A673 (cell line): ENCODE measurements around the gene GABRG3. TPM values are rescaled to one million over a fixed set of nuclear protein-coding genes. Genes with fewer than 3 reads are reported as not detected.
"Not testable (repeated sequence)": the region's sequence is repeated elsewhere in the genome, so short reads cannot be mapped to it uniquely, and the experiment has no call there.

Source experiments
- BruUV-seq: library from RNA; stranded (reverse); fragments of 400-500 nt; replicated peaks from 2 replicates; lab custom pipeline; 2021; lab: Mats Ljungman, UMichigan
- CTCF ChIA-PET: fragments of 300-600 bp; sonication (Branson Sonifier 250); formaldehyde crosslinking; loops from one replicate; lab custom pipeline; 2022; ENCODE audit warnings: antibody characterized with exemption; lab: Charles Lee
- POLR2A ChIA-PET: fragments of 300-600 bp; sonication (Branson Sonifier 250); formaldehyde crosslinking; loops from one replicate; lab custom pipeline; 2022; ENCODE audit warnings: antibody characterized with exemption; ENCODE audit not compliant: low non-redundant PET; lab: Charles Lee
- DNase-seq: peaks from one replicate; pipeline ENCODE4 v3.0.0-alpha.2; 2015; ENCODE audit warnings: low spot score
- H3K27ac ChIP-seq: fragments of 200-600 bp; sonication (generic); 2 replicates; pipeline ENCODE4 v1.5.1; 2016; ENCODE audit warnings: mixed run types, low read depth, mild to moderate bottlenecking, mixed read lengths, antibody characterized with exemption, low read length; ENCODE audit not compliant: poor library complexity, severe bottlenecking
- H3K27me3 ChIP-seq: fragments of 200-600 bp; sonication (generic); replicated peaks from 2 replicates; pipeline ENCODE4 v1.6.1; 2017; ENCODE audit warnings: mixed run types, low read depth, mild to moderate bottlenecking, mixed read lengths, antibody characterized with exemption, low read length; ENCODE audit not compliant: insufficient read depth, poor library complexity
- H3K36me3 ChIP-seq: fragments of 200-600 bp; sonication (generic); 2 replicates; pipeline ENCODE4 v1.6.1; 2016; ENCODE audit warnings: mixed run types, mild to moderate bottlenecking, mixed read lengths, antibody characterized with exemption, low read length; ENCODE audit not compliant: insufficient read depth, poor library complexity, severe bottlenecking
- H3K4me1 ChIP-seq: fragments of 200-600 bp; sonication (generic); 2 replicates; pipeline ENCODE4 v1.6.1; 2017; ENCODE audit warnings: mixed run types, mild to moderate bottlenecking, mixed read lengths, antibody characterized with exemption, low read length; ENCODE audit not compliant: insufficient read depth, poor library complexity, severe bottlenecking
- H3K4me3 ChIP-seq: fragments of 200-600 bp; sonication (generic); 2 replicates; pipeline ENCODE4 v1.5.1; 2016; ENCODE audit warnings: low read depth, mixed run types, mild to moderate bottlenecking, mixed read lengths, low read length; ENCODE audit not compliant: poor library complexity, severe bottlenecking
- H3K9me3 ChIP-seq: fragments of 200-600 bp; sonication (generic); 2 replicates; pipeline ENCODE4 v1.6.1; 2016; ENCODE audit warnings: mixed run types, low read depth, mild to moderate bottlenecking, mixed read lengths, antibody characterized with exemption, low read length; ENCODE audit not compliant: poor library complexity, severe bottlenecking
- EZH2 ChIP-seq: fragments of 200-600 bp; sonication (generic); IDR thresholded peaks from 2 replicates; pipeline ENCODE4 v1.6.1; 2017; ENCODE audit warnings: borderline replicate concordance, low read depth, mild to moderate bottlenecking, mixed read lengths, antibody characterized with exemption, low read length; ENCODE audit not compliant: poor library complexity, severe bottlenecking
- intact Hi-C: fragments of 100-400 bp; cut with micrococcal nuclease; formaldehyde crosslinking; loops from one replicate; pipeline ENCODE4 v1.10.0; 2022; ENCODE audit not compliant: unreplicated experiment
- total RNA-seq: library from RNA; stranded (reverse); gene quantifications from 2 replicates; pipeline ENCODE4 v1.2.3, GENCODE V29; 2021
- TF ChIP-seq, protein P1 (sequence below): fragments of 300-800, 200-600 bp; sonication (generic); conservative IDR thresholded peaks from 2 replicates; pipeline ENCODE4 v1.5.1; 2017; ENCODE audit warnings: low read depth, mild to moderate bottlenecking, antibody characterized with exemption, low read length, moderate library complexity, mixed read lengths

GABRG3 gene
- total RNA-seq, 1 experiment from 2014 or later = not detected

DNA sequence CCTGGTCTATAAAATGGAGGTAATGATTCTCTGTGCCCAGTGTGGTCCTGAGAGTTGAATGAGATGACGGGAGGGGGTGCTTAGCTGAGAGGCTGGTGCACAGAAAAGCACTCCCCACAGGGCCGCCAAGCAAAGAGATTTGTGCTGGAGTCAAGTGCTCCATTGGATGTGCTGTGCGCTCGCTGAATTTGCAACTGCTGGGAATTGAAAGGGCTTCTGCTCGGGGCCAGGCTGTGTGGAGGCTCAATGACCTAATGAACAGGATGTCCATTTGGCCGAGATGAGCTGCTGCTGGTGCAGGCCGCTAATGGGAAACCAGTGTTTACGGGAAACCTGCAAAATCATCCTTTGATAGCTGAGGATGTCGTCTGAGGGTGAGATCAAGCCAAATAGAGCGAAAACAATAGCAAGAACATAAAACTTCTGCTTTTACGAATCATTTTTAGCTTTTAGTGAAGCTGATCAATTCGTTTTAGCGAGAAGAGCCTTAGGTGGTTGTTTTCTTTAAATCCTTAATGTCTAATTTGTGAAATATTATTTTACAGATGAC lies 211.7 kb downstream of the GABRG3 start:
- ChIA-PET POLR2A (no interaction called here), CTCF (no interaction called here)
- peaks cover 59% of the 10 kb centered on the region for H3K9me3 ChIP-seq
- no peak overlapping the region for H3K4me3 ChIP-seq
- no peak for TF ChIP-seq EZH2
- TF ChIP-seq, protein P1, sequence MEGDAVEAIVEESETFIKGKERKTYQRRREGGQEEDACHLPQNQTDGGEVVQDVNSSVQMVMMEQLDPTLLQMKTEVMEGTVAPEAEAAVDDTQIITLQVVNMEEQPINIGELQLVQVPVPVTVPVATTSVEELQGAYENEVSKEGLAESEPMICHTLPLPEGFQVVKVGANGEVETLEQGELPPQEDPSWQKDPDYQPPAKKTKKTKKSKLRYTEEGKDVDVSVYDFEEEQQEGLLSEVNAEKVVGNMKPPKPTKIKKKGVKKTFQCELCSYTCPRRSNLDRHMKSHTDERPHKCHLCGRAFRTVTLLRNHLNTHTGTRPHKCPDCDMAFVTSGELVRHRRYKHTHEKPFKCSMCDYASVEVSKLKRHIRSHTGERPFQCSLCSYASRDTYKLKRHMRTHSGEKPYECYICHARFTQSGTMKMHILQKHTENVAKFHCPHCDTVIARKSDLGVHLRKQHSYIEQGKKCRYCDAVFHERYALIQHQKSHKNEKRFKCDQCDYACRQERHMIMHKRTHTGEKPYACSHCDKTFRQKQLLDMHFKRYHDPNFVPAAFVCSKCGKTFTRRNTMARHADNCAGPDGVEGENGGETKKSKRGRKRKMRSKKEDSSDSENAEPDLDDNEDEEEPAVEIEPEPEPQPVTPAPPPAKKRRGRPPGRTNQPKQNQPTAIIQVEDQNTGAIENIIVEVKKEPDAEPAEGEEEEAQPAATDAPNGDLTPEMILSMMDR = no peak
- BruUV-seq = no TSS peak
- no peak for DNase-seq
- H3K27me3 ChIP-seq = no peaks in the 10 kb centered on the region
- intact Hi-C loops = no loop called here
- H3K4me1 ChIP-seq = no peaks in the 10 kb centered on the region
- H3K27ac ChIP-seq = no peak overlapping the region
- H3K36me3 ChIP-seq = no peaks in the 10 kb centered on the region

DNA sequence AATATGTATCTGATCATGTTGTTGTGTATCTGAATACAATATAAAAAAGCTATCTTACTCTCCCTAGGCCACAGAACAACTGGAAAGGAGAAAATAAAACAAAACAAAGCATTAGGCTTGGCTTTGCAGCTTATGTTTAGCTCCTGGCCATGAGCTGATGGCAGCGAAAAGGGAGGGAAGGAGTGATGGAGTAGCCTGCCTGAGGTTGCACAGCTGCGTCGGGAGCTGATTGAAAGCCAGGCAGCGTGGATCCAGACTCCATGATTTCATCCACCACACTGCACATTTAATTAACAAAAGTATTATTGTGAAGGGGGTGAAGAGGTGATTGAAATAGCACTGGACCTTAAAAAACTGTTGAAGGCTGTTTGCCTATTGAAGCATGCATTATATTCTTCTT lies 212.2 kb downstream of the GABRG3 start:
- no TSS peak for BruUV-seq
- no peaks in the 10 kb centered on the region for H3K4me1 ChIP-seq
- H3K9me3 ChIP-seq = peaks cover 54% of the 10 kb centered on the region
- H3K27ac ChIP-seq = no peak overlapping the region
- intact Hi-C loops = no loop called here
- TF ChIP-seq EZH2 = no peak
- no peaks in the 10 kb centered on the region for H3K36me3 ChIP-seq
- CTCF ChIA-PET = no interaction called here
- no peaks in the 10 kb centered on the region for H3K27me3 ChIP-seq
- H3K4me3 ChIP-seq = no peak overlapping the region
- DNase-seq = no peak
- POLR2A ChIA-PET = no interaction called here

DNA sequence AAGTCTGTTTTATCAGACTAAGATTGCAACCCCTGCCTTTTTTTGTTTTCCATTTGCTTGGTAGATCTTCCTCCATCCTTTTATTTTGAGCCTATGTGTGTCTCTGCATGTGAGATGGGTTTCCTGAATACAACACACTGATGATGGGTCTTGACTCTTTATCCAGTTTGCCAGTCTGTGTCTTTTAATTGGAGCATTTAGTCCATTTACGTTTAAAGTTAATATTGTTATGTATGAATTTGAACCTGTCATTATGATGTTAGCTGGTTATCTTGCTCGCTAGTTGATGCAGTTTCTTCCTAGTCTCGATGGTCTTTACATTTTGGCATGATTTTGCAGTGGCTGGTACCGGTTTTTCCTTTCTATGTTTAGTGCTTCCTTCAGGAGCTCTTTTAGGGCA lies 220.5 kb downstream of the GABRG3 start:
- H3K4me1 ChIP-seq, H3K36me3 ChIP-seq, BruUV-seq, H3K4me3 ChIP-seq, CTCF ChIA-PET, DNase-seq, POLR2A ChIA-PET, H3K27me3 ChIP-seq, intact Hi-C loops, H3K27ac ChIP-seq: not testable (repeated sequence)
- peaks cover 27% of the 10 kb centered on the region for H3K9me3 ChIP-seq

DNA sequence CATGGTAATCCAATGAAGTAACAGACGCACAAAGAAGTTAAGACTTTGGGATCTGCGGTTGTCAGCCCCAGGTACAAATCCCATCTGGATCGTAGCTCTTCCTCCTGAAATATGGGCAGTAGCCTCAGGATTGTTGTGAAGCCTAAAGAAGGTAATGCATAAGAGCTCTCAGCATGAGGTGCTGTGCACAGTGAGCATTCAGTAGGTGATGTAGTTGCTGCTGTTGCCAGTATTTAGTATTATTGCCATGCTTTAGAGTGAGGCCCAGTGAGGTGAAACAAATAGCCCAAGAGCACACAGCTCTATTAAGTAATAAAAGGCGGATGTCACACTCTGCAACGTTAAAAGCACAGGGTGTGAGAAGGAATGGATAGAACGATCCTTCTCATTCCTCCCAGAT lies 225.7 kb downstream of the GABRG3 start:
- BruUV-seq = no TSS peak
- DNase-seq = no peak
- ChIA-PET POLR2A (no interaction called here), CTCF (no interaction called here)
- intact Hi-C loops = no loop called here
- Histone ChIP-seq H3K27ac (no peak overlapping the region), H3K9me3 (peaks cover 42% of the 10 kb centered on the region), H3K27me3 (no peaks in the 10 kb centered on the region), H3K36me3 (no peaks in the 10 kb centered on the region), H3K4me3 (no peak overlapping the region), H3K4me1 (no peaks in the 10 kb centered on the region)
- TF ChIP-seq, protein P1 = no peak
- TF ChIP-seq EZH2 = no peak
